IPS-20b (cell line): Measurements from ENCODE around the gene FAM204A.

Source experiments
- H3K27ac ChIP-seq: one replicate; pipeline ENCODE4 v1.5.1; 2013; ENCODE audit warnings: low read length
- H3K27me3 ChIP-seq: 2 replicates; pipeline ENCODE4 v1.6.1; 2013; ENCODE audit warnings: mild to moderate bottlenecking, low read length, inconsistent platforms; ENCODE audit not compliant: insufficient read depth
- H3K36me3 ChIP-seq: 2 replicates; pipeline ENCODE4 v1.6.1; 2013; ENCODE audit warnings: low read depth, mild to moderate bottlenecking, inconsistent platforms, low read length, moderate library complexity; ENCODE audit not compliant: insufficient read depth
- H3K4me1 ChIP-seq: 2 replicates; pipeline ENCODE4 v1.6.1; 2013; ENCODE audit warnings: mild to moderate bottlenecking, control low read depth, inconsistent platforms, low read length, moderate library complexity; ENCODE audit not compliant: insufficient read depth
- H3K4me3 ChIP-seq: 2 replicates; pipeline ENCODE4 v1.5.1; 2013; ENCODE audit warnings: mild to moderate bottlenecking, low read length, inconsistent platforms
- H3K9ac ChIP-seq: 2 replicates; pipeline ENCODE4 v1.6.1; 2013; ENCODE audit warnings: low read depth, mild to moderate bottlenecking, inconsistent platforms, low read length, moderate library complexity
- H3K9me3 ChIP-seq: 2 replicates; pipeline ENCODE4 v1.6.1; 2013; ENCODE audit warnings: mild to moderate bottlenecking, low read depth, low read length, inconsistent platforms; ENCODE audit not compliant: insufficient read depth

Gene FAM204A

DNA sequence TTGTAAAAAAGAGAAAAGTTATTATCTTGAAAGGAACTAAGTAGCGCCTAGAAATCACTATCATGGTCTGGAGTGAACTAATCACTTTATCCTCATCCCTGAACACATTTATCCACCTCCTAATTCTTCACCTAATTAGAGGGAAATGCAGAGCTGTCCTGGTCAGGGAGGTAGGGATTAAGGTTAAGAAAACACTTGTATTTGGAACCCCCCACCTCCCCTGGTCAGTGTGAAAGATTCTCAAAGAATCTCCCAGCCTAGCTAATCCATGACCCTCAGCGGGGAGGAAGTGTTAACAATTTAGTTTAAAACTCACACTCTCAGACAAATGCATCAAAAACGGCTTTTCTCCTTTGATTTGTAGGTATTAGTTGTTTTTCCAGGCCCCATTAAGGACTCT lies 83.8 kb downstream of the FAM204A start:
- Histone ChIP-seq H3K9ac (no peak overlapping the region), H3K27ac (no peak overlapping the region), H3K4me1 (peaks cover 3% of the 10 kb centered on the region; the same call in 1 of the 2 replicates), H3K27me3 (peaks cover 80% of the 10 kb centered on the region), H3K9me3 (no peaks in the 10 kb centered on the region), H3K4me3 (no peak overlapping the region), H3K36me3 (no peaks in the 10 kb centered on the region)

DNA sequence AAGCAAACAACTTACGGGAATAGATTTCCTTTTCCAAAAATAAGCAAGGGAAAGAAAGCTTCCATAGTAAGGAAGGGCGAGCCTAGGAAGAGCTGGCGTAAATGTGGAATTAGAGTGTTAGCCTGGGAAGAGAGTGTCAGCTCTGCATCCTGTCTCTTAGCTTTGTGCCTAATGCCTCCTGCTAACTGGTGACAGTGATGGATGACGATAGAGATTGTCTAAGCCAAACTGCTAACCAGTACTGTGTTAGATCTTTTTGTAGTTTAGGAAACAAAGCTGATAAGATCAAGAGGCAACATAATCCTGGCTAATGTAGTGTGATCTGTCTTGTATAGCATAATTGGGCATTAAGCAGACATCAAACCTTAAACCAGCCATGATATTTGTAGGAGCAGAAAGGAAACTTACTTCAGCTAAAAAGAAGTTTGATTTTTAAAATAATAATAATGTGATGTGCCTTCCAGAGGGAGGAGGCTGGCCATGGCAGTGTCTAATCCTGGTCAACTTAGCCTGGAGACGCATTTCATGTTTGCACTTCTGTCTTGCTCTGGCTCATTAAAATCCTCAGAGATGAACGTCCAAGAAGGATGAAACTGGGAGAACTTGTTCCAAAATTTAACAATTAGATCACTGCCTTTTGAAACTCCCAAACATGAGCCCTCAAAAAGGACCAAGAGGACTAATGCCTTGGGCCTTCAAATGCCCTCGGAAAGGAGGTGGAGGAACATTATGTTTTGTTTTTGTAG lies 85.1 kb downstream of the FAM204A start:
- H3K4me1 ChIP-seq = peaks cover 3% of the 10 kb centered on the region; the same call in 1 of the 2 replicates
- H3K36me3 ChIP-seq = no peaks in the 10 kb centered on the region
- peaks cover 71% of the 10 kb centered on the region for H3K27me3 ChIP-seq
- H3K4me3 ChIP-seq = no peak overlapping the region
- H3K9me3 ChIP-seq = no peaks in the 10 kb centered on the region
- H3K27ac ChIP-seq = no peak overlapping the region
- H3K9ac ChIP-seq = no peak overlapping the region

DNA sequence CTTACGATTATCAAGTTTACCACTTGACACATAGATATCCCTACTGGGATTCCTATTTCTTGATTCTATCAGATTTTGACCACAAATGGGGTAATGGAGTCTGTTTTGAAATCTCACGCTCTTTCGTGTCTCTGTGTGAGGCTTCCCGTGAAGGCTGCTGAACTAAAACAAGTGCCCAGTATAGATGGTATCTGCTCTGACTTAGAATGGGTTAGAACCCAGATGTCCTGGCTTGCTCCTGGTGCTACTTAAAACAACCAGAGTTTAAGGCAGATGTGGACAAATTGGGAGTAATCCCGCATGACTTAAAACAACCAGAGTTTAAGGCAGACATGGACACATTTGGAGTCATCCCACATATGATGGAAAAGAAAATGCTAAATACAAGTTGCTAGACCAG lies 85.9 kb downstream of the FAM204A start:
- Histone ChIP-seq H3K27ac (no peak overlapping the region), H3K4me1 (peaks cover 3% of the 10 kb centered on the region; the same call in 1 of the 2 replicates), H3K27me3 (peaks cover 71% of the 10 kb centered on the region), H3K9me3 (no peaks in the 10 kb centered on the region), H3K36me3 (no peaks in the 10 kb centered on the region), H3K9ac (no peak overlapping the region), H3K4me3 (no peak overlapping the region)

DNA sequence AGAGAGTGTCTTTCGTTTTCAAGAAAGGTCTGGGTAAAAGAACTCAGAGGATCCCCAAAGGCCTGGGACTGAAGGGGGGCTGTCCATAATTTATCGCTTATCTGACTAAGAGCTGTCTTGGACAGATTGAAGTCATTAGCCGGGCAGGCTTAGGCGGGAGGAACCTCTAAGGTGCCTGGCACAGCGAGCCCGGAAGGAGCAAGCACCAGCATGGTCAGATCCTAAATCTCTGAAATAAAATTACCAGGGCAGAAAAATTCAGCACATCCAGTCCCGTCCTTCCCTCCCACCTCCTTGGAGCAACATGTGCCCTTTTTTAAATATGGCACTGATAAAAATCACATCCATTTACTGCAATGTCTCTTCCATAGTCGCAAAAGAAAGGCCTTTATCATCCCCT lies 86.8 kb downstream of the FAM204A start:
- Histone ChIP-seq H3K27ac (no peak overlapping the region), H3K9ac (no peak overlapping the region), H3K36me3 (no peaks in the 10 kb centered on the region), H3K4me3 (no peak overlapping the region), H3K27me3 (peaks cover 73% of the 10 kb centered on the region), H3K9me3 (no peaks in the 10 kb centered on the region), H3K4me1 (peaks cover 3% of the 10 kb centered on the region; the same call in 1 of the 2 replicates)

DNA sequence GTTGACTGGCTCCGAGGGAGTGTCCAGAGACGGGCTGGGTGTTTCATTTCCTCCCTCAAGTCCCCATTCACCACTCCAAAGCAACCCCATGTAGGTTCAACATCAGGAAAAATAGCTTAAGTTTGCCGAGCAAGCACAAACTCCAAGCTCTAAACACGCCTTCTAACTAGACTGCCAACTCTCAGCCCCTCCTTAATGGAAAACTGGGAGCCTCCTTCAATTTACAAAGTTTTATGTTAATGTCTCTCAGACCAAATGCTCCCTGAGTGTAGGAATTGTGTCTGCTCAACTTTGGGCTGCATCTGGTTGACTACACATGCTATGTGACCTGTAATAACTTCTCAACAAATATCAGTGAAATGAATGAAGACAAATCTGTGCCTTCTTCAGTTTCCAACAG lies 87.5 kb downstream of the FAM204A start:
- H3K36me3 ChIP-seq = no peaks in the 10 kb centered on the region

DNA sequence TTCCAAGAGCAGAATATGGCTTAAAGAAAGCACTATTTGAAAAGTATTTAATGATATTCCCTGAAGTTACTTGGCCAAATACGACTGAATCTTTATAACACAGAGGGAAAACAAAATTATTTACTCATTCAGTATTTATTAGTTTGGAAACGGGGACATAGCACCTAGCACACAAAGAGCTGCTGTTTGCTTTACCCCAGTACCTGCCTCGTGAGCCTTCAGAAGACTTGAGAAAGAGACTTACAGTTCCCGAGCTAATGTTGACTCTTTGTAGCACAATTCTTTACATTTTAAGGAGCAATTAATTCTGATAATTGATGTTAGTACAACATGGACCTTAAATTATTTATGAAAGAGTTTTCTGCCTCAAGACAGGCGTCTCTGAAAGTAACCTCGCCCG lies 88.7 kb downstream of the FAM204A start:
- no peaks in the 10 kb centered on the region; the same call in 1 of the 2 replicates for H3K4me1 ChIP-seq
- H3K36me3 ChIP-seq = no peaks in the 10 kb centered on the region
- peaks cover 78% of the 10 kb centered on the region for H3K27me3 ChIP-seq
- H3K27ac ChIP-seq = no peak overlapping the region
- no peaks in the 10 kb centered on the region for H3K9me3 ChIP-seq
- no peak overlapping the region for H3K9ac ChIP-seq
- H3K4me3 ChIP-seq = no peak overlapping the region

More for the DNA sequence above, 87.5 kb downstream of the FAM204A start:
- Histone ChIP-seq H3K9me3 (no peaks in the 10 kb centered on the region), H3K4me1 (peaks cover 3% of the 10 kb centered on the region; the same call in 1 of the 2 replicates), H3K4me3 (no peak overlapping the region), H3K27ac (no peak overlapping the region), H3K27me3 (peaks cover 73% of the 10 kb centered on the region), H3K9ac (no peak overlapping the region)

DNA sequence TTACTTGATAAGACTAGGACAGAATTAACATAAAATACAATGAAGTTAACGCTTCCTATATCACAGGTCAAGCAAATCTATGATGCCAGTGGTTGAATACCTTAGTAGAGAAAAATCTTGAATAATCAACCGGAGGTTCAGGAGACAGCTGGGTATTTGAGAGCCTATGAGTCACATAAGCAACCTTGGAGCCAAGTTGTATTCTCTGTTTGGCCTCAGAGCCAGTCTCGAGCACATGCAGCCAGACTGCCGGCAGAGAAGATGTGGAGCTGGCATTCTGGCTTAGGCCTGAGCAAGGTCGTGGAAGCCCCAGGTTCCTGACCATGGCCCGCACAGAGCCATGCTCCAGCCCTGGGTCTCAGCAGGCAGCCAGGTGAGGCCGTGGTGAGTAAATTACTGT lies 90.3 kb downstream of the FAM204A start:
- Histone ChIP-seq H3K9ac (no peak overlapping the region), H3K4me3 (no peak overlapping the region), H3K27me3 (peaks cover 83% of the 10 kb centered on the region), H3K27ac (no peak overlapping the region), H3K4me1 (no peaks in the 10 kb centered on the region; the same call in 1 of the 2 replicates), H3K9me3 (no peaks in the 10 kb centered on the region), H3K36me3 (no peaks in the 10 kb centered on the region)

DNA sequence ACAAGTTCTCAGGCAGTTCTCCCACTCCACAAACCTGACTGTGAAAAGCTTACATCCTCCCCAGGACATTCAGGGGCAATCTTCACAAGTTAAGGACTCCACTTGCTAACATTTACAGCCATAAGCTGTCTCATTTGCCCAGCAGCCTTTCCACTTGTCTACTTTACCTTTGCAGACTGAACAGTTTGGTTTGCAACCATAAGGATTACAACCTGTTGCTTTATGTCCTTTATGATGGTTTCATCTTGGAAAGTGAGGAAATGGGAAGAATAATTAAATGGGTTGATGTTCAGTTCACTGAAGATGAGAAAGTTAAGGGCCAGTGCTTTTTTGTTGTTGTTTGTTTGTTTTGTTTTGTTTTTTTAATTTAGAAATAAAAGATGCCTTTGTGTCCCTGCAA lies 92.4 kb downstream of the FAM204A start:
- Histone ChIP-seq H3K4me1 (peaks cover 2% of the 10 kb centered on the region; the same call in 1 of the 2 replicates), H3K27me3 (peaks cover 87% of the 10 kb centered on the region), H3K27ac (no peak overlapping the region), H3K9ac (no peak overlapping the region), H3K4me3 (no peak overlapping the region), H3K36me3 (no peaks in the 10 kb centered on the region), H3K9me3 (no peaks in the 10 kb centered on the region)
